Measurements from ENCODE around the gene AGXT.

Gene AGXT

GRCh38 chr2:240858871-240859270, 9.8 kb upstream of the AGXT start:
- TF ChIP-seq REST (IDR thresholded peaks at IDR 0.05; ENCODE audit: insufficient read depth in 1 of 2, low read depth in 2 of 2, low read length in 2 of 2) (no peak), TAF1 (IDR thresholded peaks at IDR 0.05; ENCODE audit: borderline replicate concordance, insufficient read depth, low read length) (no peak), FOXP2 (optimal IDR thresholded peaks at IDR 0.05; ENCODE audit: borderline replicate concordance, extremely low read depth, extremely low read length, insufficient read depth) (no peak), POLR2AphosphoS5 (IDR thresholded peaks at IDR 0.05; ENCODE audit: low read depth, low read length) (no peak), SIN3A (IDR thresholded peaks at IDR 0.05; ENCODE audit: borderline replicate concordance, insufficient read depth, low read length) (no peak)

GRCh38 chr2:240861547-240861946, 7.1 kb upstream of the AGXT start:
- no peak for TF ChIP-seq FOXP2 (optimal IDR thresholded peaks at IDR 0.05; ENCODE audit: borderline replicate concordance, extremely low read depth, extremely low read length, insufficient read depth)
- TF ChIP-seq TAF1 (IDR thresholded peaks at IDR 0.05; ENCODE audit: borderline replicate concordance, insufficient read depth, low read length): no peak
- no peak for TF ChIP-seq POLR2AphosphoS5 (IDR thresholded peaks at IDR 0.05; ENCODE audit: low read depth, low read length)
- TF ChIP-seq SIN3A (IDR thresholded peaks at IDR 0.05; ENCODE audit: borderline replicate concordance, insufficient read depth, low read length): no peak
- no peak for TF ChIP-seq REST (IDR thresholded peaks at IDR 0.05; ENCODE audit: insufficient read depth in 1 of 2, low read depth in 2 of 2, low read length in 2 of 2)

GRCh38 chr2:240864475-240864874, 4.1 kb upstream of the AGXT start:
- TF ChIP-seq REST (IDR thresholded peaks at IDR 0.05; ENCODE audit: insufficient read depth in 1 of 2, low read depth in 2 of 2, low read length in 2 of 2): no peak
- TF ChIP-seq POLR2AphosphoS5 (IDR thresholded peaks at IDR 0.05; ENCODE audit: low read depth, low read length): no peak
- TF ChIP-seq TAF1 (IDR thresholded peaks at IDR 0.05; ENCODE audit: borderline replicate concordance, insufficient read depth, low read length): no peak
- no peak for TF ChIP-seq SIN3A (IDR thresholded peaks at IDR 0.05; ENCODE audit: borderline replicate concordance, insufficient read depth, low read length)
- no peak for TF ChIP-seq FOXP2 (optimal IDR thresholded peaks at IDR 0.05; ENCODE audit: borderline replicate concordance, extremely low read depth, extremely low read length, insufficient read depth)

GRCh38 chr2:240865391-240865790, 3.2 kb upstream of the AGXT start:
- TF ChIP-seq REST (IDR thresholded peaks at IDR 0.05; ENCODE audit: insufficient read depth in 1 of 2, low read depth in 2 of 2, low read length in 2 of 2) (no peak), FOXP2 (optimal IDR thresholded peaks at IDR 0.05; ENCODE audit: borderline replicate concordance, extremely low read depth, extremely low read length, insufficient read depth) (no peak), SIN3A (IDR thresholded peaks at IDR 0.05; ENCODE audit: borderline replicate concordance, insufficient read depth, low read length) (no peak), TAF1 (IDR thresholded peaks at IDR 0.05; ENCODE audit: borderline replicate concordance, insufficient read depth, low read length) (no peak), POLR2AphosphoS5 (IDR thresholded peaks at IDR 0.05; ENCODE audit: low read depth, low read length) (no peak)
